Panc1 (cell line): ENCODE measurements around the gene ADORA2A. TPM values are rescaled to one million over a fixed set of nuclear protein-coding genes. Genes with fewer than 3 reads are reported as not detected.

ENCODE experiments used
- ATAC-seq: fragments of 200-7000 bp; cut with Tn5 transposase; 2 replicates; pipeline ENCODE4 v1.9.1; 2020; ENCODE audit warnings: mild to moderate bottlenecking, moderate library complexity
- BruUV-seq: library from RNA; stranded (reverse); fragments of 400-500 nt; replicated peaks from 2 replicates; lab custom pipeline; 2021; lab: Mats Ljungman, UMichigan
- CTCF ChIA-PET: fragments of 300-600 bp; sonication (Branson Sonifier 250); formaldehyde crosslinking; loops from one replicate; lab custom pipeline; 2022; ENCODE audit warnings: antibody characterized with exemption; lab: Charles Lee
- POLR2A ChIA-PET: fragments of 300-600 bp; sonication (Branson Sonifier 250); formaldehyde crosslinking; loops from one replicate; lab custom pipeline; 2022; ENCODE audit warnings: antibody characterized with exemption; lab: Charles Lee
- DNase-seq: peaks from one replicate; pipeline ENCODE4 v3.0.0-alpha.2; 2010; ENCODE audit warnings: low read depth, low spot score
- H3K27ac ChIP-seq: 2 replicates; pipeline ENCODE4 v1.5.1; 2011; ENCODE audit warnings: mild to moderate bottlenecking, low read length, inconsistent platforms
- H3K27me3 ChIP-seq: fragments of 200-500 bp; sonication (Bioruptor generic); 2 replicates; pipeline ENCODE4 v1.6.0; 2014; ENCODE audit warnings: low read length, inconsistent platforms; ENCODE audit not compliant: control insufficient read depth, insufficient read depth
- H3K36me3 ChIP-seq: fragments of 200-500 bp; sonication (Bioruptor generic); 2 replicates; pipeline ENCODE4 v1.5.1; 2014; ENCODE audit warnings: inconsistent platforms, mild to moderate bottlenecking, low read length, moderate library complexity; ENCODE audit not compliant: control insufficient read depth, insufficient read depth
- H3K4me1 ChIP-seq: 2 replicates; pipeline ENCODE4 v1.5.1; 2011; ENCODE audit warnings: inconsistent platforms, mild to moderate bottlenecking, low read length, moderate library complexity; ENCODE audit not compliant: control insufficient read depth, insufficient read depth
- H3K4me3 ChIP-seq, 2 experiments: 2 replicates each; pipeline ENCODE4 v1.5.1; 2011 to 2012; ENCODE audit warnings: low read depth in 2 of 2, low read length in 2 of 2, mild to moderate bottlenecking in 2 of 2, inconsistent platforms in 1 of 2, moderate library complexity in 1 of 2
- H3K9me3 ChIP-seq: fragments of 200-500 bp; sonication (Bioruptor generic); 2 replicates; pipeline ENCODE4 v1.5.1; 2014; ENCODE audit warnings: low read depth, mild to moderate bottlenecking, inconsistent platforms, low read length, moderate library complexity; ENCODE audit not compliant: control insufficient read depth, insufficient read depth
- CTCF ChIP-seq: fragments of 450-650 bp; IDR thresholded peaks from 2 replicates; pipeline ENCODE4 v1.5.1; 2017; ENCODE audit warnings: mild to moderate bottlenecking
- POLR2AphosphoS5 ChIP-seq: IDR thresholded peaks from 2 replicates; pipeline ENCODE4 v1.6.1; 2012; ENCODE audit warnings: mild to moderate bottlenecking, low read depth, low read length, moderate library complexity
- REST ChIP-seq, 2 experiments: IDR thresholded peaks; 2 replicates each; pipeline ENCODE4 v1.6.1; 2011 to 2012; ENCODE audit warnings: low read depth in 2 of 2, control low read depth in 1 of 2, low read length in 1 of 2, mild to moderate bottlenecking in 1 of 2, moderate library complexity in 1 of 2; ENCODE audit not compliant: insufficient read depth in 1 of 2
- SIN3A ChIP-seq: IDR thresholded peaks from 2 replicates; pipeline ENCODE4 v1.6.1; 2012; ENCODE audit warnings: low read depth, mild to moderate bottlenecking, low read length, moderate library complexity, borderline replicate concordance; ENCODE audit not compliant: insufficient read depth
- TCF7L2 ChIP-seq: IDR thresholded peaks from 2 replicates; pipeline ENCODE4 v1.6.1; 2011; ENCODE audit warnings: mild to moderate bottlenecking, low read depth, low read length, inconsistent platforms
- in situ Hi-C: cut with HindIII; loops from 2 replicates; pipeline ENCODE4 v1.10.0; 2016; ENCODE audit warnings: low sequenced_read_pairs, low pct_unique_long_range_greater_than_20kb
- intact Hi-C: fragments of 100-400 bp; cut with micrococcal nuclease; formaldehyde crosslinking; loops from one replicate; pipeline ENCODE4 v1.10.0; 2022; ENCODE audit not compliant: unreplicated experiment
- total RNA-seq: library from RNA; stranded (reverse); gene quantifications from one replicate; pipeline ENCODE4 v1.2.1, GENCODE V29; 2021; ENCODE audit not compliant: unreplicated experiment

Gene ADORA2A
- total RNA-seq, 1 experiment from 2014 or later: 11.5 TPM

- no peak for ATAC-seq
- ChIA-PET CTCF (no interaction called here), POLR2A (no interaction called here)
- in situ Hi-C loops (no loop called here), intact Hi-C loops (no loop called here)
- H3K36me3 ChIP-seq: no peaks in the 10 kb centered on the region; the same call in 1 of the 2 replicates
- H3K4me1 ChIP-seq: peaks cover 14% of the 10 kb centered on the region
- H3K27me3 ChIP-seq: no peaks in the 10 kb centered on the region
- TF ChIP-seq CTCF (no peak), SIN3A (no peak), REST (IDR thresholded peaks at IDR 0.05; ENCODE audit: insufficient read depth in 1 of 2, low read depth in 2 of 2, low read length in 1 of 2) (no peak), TCF7L2 (no peak), POLR2AphosphoS5 (no peak)
- H3K27ac ChIP-seq: no peak overlapping the region
- DNase-seq: no peak
- H3K9me3 ChIP-seq: no peaks in the 10 kb centered on the region
- BruUV-seq: no TSS peak
- H3K4me3 ChIP-seq: no peak overlapping the region
Measured at GRCh38 chr22:24398409-24398808, 29.0 kb upstream of the ADORA2A start.

- no peaks in the 10 kb centered on the region for H3K9me3 ChIP-seq
- CTCF ChIA-PET: no interaction called here
- ATAC-seq (no peak), DNase-seq (no peak)
- no peak for TF ChIP-seq SIN3A
- TF ChIP-seq CTCF: no peak
- no peak for TF ChIP-seq POLR2AphosphoS5
- no peak for TF ChIP-seq TCF7L2
- no peak for TF ChIP-seq REST (IDR thresholded peaks at IDR 0.05; ENCODE audit: insufficient read depth in 1 of 2, low read depth in 2 of 2, low read length in 1 of 2)
- BruUV-seq: TSS peak; percentile 10
- in situ Hi-C loops (no loop called here), intact Hi-C loops (no loop called here)
- no peak overlapping the region for H3K4me3 ChIP-seq
- H3K27ac ChIP-seq: no peak overlapping the region
- no peaks in the 10 kb centered on the region for H3K27me3 ChIP-seq
- no peaks in the 10 kb centered on the region; the same call in none of the 2 replicates for H3K36me3 ChIP-seq
- POLR2A ChIA-PET: no interaction called here
- H3K4me1 ChIP-seq: peaks cover 14% of the 10 kb centered on the region
Measured at GRCh38 chr22:24400034-24400725, 27.2 kb upstream of the ADORA2A start.
